HG03565 (cell line): ENCODE measurements around the gene ZNF8.
"Not testable (repeated sequence)": the region's sequence is repeated elsewhere in the genome, so short reads cannot be mapped to it uniquely, and the experiment has no call there.

ENCODE experiments used
- ATAC-seq: cut with Tn5 transposase; IDR thresholded peaks from one replicate; pipeline ENCODE4 v1.9.1; 2021; ENCODE audit warnings: mild to moderate bottlenecking, moderate library complexity; ENCODE audit not compliant: unreplicated experiment

ZNF8 gene

DNA sequence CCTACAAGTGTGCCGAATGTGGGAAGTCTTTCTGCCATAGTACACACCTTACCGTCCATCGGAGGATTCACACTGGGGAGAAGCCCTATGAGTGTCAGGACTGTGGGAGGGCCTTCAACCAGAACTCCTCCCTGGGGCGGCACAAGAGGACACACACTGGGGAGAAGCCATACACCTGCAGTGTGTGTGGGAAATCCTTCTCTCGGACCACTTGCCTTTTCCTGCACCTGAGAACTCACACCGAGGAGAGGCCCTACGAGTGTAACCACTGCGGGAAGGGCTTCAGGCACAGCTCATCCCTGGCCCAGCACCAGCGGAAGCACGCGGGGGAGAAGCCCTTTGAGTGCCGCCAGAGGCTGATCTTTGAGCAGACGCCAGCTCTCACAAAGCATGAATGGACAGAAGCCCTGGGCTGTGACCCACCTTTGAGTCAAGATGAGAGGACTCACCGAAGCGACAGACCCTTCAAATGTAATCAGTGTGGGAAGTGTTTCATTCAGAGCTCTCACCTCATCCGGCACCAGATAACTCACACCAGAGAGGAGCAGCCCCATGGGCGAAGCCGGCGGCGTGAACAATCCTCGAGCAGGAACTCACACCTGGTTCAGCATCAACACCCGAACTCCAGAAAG lies 16.1 kb downstream of the ZNF8 start:
- no peak for ATAC-seq

DNA sequence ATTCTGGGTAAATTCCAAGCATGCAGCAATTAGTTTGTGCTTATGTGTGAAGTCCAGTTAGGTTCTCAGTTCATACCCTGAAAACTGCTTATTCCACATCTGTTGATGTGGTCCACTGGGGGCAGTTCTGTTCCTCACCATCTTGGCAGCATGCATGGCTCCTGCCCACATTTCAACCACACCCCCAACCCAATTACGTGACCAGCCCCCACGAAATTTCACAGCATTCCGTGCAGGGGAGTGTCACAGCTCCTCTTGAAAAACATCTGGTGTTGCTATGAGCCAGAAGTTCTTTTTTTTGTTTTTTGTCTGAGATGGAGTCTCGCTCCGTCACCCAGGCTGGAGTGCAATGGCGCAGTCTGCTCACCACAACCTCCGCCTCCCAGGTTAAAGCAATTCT lies 17.3 kb downstream of the ZNF8 start:
- no peak for ATAC-seq

DNA sequence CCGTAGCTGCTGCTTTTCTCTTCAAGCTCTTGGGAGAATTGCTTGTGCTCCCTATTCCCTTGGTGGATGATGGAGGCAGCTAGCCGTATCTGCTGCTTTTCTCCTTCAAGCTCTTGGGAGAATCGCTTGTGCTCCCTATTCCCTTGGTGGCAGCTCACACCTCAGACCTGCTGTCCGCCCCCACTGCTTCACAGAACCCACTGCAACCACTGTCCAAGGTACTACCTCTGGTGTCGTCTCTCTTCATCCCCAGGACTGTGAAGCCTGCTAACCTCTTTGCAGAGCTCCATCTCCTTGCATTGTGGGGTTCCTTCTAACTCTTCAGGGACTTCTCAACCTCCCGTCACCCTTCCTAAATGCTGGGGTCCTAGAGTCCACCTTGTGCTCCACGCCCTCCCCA lies 21.9 kb downstream of the ZNF8 start:
- ATAC-seq, result no peak

DNA sequence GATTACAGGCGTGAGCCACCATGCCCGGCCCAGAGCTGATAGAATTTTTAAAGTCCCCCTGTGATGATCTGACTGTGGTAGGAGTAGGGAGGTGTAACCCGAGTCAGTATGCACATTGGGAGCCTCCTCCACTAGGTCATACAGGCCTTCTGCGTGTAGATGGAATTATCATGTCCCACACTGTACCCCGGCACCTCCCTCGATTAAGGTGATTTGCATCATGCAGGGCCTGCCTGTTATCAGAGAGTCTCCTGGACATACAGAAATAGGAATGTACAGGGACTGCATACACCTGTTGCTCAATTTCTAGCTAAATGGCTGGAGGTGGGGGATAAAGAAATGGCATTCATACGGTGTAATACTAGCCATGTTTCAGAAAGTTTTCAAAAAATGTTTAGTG lies 25.5 kb downstream of the ZNF8 start:
- ATAC-seq, result no peak

DNA sequence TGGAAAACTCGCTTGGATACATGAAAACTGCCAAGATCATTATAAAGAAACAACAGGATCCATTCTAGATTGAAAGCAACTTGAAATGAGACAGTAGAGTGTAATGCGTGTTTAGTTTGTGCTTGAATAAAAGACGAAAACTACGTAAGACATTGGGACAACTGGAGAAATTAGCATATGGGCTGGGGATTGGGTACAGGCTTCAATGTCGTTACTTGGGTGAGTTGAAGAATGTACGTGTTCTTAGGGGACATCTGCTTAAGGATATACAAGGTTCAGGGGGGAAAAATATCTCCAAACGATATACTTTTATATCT lies 26.0 kb downstream of the ZNF8 start:
- ATAC-seq, result no peak

DNA sequence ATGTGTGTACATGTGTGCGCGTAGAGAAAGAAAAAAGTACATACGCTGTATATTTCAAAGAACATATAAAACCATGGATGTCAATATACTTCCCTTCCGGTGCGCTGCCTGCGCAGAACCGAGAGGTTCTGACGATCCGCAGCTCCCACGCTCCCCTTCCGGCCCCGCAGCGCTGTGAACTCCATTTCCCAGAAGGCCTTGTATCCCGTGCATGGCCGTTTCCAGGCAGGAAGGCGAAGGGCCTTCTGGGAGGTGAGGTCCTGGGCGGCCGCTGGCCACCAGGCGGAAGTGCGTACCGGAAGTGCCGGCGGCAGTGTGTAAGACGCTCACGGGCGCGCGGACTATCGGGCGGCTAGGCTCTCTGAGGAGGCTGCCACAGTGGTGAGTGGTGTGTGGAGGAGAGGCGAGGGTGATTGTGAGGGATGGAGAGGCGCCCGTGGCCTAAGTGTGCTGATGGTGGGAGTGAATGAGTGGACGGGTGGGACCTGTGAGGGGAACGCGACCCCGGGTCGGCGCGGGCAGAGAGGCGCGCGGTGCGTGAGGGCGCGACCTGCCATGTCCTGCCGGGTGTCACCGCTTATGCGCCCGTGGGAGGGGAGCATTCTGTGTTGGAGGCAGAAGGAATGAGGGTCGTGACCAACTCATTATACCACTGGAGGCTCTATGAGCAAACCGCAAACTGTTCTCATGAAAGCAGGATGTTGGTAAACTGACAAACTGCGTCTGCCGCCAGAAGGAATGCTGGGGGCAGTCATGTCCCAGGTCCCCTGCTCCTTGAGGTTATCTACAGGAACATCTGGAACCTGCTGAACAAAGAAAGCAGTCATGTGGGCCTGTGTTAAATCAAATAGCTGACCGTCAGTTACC lies 26.5 kb downstream of the ZNF8 start, which contains the start of gene ERVK3-1:
TSS of gene ERVK3-1 (plus strand) at position 313 of the 867 bp plus-strand sequence. CDS start 6,792 bp downstream, outside the sequence.
- peak; percentile 96 for ATAC-seq

DNA sequence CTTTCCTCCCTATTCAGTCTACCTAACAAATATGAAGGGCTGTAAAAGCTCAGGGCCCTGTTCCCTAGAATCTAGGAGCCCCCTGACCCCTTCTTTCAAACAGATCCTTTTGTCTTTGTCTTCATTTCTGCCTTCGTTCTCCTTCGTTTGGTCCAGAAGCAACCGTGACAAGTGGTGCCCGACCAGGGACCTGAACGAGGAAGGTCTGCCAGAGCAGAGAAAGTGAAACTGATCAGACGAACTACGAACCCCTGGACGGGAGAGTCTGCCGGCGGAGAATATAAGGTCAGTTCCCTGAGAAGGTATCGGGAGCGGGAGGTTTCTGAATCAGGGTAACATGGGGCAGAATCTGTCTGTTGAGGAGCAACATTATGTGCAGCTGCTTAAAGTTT lies 27.2 kb downstream of the ZNF8 start:
- ATAC-seq, result no peak

DNA sequence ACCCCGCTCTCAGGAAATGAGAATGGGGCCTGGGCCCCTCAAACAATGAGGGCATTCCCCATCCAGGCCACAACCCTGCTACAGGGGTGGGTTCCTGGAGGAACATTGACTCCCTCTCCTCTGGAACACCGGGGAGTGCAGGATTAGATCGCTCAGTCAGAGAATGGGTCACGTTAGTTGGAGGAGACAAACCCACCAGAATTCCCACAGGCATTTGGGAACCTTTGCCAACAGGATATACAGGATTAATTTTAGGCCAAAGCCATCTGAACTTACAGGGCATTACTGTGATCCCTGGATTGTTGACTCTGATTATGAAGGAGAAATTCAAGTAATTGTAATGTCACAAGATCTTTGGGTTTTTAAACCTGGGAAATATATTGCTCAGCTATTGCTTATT lies 29.0 kb downstream of the ZNF8 start:
- ATAC-seq, result no peak

DNA sequence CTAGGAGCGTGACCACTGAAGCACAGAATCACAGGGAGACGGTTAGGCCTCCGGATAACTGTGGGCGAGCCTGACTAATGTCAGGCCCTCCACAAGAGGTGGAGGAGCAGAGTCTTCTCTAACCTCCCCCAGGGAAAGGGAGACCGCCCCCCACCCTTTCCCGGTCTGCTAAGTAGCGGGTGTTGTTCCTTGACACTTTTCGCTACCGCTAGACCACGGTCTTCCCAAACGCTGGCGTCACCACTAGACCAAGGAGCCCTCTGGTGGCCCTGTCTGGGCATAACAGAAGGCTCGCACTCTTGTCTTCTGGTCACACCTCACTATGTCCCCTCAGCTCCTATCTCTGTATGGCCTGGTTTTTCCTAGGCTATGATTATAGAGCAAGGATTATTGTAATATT lies 31.9 kb downstream of the ZNF8 start:
- ATAC-seq, result not testable (repeated sequence)

DNA sequence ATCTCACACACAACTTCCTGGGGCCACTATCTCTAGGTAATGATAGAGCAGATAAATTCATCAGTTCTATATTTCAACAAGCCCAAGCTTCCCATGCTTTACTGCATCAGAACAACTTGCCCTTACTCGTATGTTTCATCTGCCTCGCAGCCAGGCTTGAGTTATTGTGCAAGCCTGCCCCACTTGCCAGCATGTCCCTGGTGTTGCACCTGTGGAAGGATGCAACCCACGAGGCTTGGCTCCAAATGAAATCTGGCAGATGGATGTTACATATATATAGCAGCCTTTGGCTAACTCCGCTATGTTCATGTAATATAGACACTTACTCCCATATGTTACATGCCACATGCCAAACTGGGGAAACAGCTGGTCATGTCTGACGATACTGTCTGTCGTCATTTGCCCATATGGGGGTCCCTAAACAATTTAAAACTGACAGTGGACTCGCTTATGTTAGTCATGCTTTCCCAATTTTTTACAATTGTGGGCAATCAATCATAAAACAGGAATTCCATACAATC lies 32.6 kb downstream of the ZNF8 start:
- ATAC-seq, result no peak

DNA sequence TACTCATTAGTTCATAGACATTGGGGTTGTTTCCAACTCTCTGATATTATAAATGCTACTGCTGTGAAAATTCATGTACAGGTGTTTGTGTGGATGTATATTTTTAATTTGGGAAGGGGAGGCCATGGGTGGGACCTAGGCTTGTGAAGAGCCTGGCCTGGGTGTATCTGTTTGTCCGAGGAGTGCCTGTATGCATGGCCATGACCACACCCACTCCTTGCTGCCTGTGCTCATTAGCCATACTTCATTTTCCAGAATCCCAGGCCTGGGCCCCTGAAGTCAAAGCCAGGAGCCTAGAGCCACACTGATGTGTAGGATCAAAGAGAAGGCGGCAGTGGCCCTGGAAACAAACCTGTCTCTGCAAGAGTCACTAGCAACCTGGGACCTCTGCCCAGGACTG lies 36.8 kb downstream of the ZNF8 start:
- no peak for ATAC-seq

DNA sequence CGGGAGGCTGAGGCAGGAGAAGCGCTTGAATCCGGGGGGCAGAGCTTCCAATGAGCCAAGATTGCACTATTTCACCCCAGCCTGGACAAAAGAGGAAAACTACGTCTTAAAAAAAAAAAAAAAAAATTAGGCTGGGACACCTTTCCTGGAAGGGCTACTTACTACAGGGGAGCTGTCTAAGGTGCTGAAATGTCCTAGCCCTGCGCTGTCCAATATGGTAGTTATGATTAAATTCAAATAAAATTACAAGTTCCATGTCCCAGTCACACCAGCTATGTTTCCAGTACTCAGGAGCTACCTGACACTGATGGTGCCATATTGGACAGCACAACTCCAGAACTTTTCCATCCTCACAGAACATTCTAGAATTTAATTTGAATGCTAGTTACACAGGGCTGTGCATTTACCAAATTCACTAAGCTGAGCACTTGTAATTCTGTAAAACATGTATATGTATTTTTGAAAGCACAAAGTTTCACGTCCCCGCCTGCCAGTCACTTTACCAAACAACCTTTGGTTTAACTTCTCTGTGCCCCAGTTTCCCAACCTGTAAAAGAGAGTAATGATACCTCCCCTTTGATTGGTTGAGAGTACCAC lies 38.8 kb downstream of the ZNF8 start:
- ATAC-seq, result no peak

DNA sequence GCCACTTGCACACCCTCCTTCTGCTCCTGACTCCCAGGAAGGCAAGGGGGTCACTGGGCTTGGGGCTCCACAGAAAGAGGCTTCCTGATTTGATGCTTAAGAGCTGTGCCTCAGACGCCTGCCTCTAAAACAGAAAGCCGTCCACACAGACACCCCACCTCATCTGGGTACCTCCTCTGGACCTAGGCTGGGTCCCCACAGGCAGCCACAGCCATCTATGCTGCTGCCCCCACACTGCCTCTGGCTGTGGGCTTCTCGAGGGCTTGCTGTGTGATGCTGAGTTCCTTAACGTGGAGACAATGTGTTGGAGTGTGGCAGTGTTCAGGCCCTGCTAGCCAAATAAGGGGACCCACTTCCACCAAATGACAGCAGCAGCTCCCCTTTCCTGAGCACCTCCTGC lies 39.5 kb downstream of the ZNF8 start:
- no peak for ATAC-seq

DNA sequence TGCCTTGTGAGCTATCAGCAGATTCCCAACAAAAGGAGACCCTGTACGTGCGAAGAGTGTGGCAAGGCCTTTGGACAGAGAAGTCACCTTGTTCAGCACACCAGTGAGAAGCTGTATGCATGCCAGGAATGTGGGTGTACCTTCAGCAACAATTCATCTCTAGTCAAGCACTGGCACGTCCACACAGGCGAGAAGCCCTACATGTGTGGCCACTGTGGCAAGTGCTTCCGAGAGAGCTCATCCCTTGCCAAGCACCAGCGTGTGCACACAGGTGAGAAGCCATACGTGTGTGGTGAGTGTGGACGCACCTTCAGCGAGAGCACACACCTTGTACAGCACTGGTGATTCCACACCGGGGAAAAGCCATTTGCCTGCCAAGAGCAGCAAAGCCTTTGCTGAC lies 40.5 kb downstream of the ZNF8 start:
- no peak for ATAC-seq

DNA sequence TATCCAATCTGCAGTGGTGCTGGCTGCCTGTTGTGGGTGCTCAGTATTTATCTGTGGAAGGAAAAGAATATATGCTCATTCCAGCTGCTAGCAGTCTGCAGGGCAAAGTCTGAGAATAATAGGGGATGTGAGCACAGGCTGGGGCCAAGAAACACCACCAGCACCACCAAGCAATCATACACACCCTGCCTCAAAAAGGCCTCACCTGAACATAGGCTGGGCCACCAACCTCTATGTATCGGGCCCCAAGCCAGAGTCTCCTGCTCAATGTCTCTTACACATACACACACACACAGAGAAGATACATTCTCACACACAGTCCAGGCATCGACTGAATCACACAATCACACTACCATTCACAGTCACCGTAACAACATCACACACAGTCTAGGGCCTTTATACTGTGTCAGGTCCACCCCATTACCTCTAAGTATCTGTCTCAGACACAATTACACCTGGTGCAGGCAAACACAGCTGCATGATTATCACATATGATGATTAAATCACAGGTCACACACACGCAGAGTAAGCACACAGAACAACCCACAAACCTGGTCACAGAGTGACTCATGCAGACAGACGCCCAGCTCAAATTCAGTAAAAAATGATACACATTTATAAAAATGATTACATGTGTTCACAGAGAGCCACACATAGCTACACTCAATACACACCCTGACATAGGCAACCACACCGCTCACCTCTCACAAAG lies 46.7 kb downstream of the ZNF8 start:
- no peak for ATAC-seq

DNA sequence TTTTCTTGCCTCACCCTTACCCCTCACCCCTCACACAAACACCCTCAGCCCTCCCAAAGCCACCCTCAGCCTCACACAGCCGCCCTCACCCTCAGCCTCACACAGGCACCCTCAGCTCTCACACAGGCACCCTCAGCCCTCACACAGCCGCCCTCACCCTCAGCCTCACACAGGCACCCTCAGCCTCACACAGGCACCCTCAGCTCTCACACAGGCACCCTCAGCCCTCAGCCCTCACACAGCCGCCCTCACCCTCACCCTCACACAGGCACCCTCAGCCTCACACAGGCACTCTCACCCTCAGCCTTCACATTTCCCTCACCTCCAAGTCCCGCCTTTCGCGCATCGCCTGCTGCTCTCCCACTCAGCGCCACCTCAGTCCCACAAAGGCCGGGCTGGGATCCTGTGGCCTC lies 47.8 kb downstream of the ZNF8 start:
- no peak for ATAC-seq

DNA sequence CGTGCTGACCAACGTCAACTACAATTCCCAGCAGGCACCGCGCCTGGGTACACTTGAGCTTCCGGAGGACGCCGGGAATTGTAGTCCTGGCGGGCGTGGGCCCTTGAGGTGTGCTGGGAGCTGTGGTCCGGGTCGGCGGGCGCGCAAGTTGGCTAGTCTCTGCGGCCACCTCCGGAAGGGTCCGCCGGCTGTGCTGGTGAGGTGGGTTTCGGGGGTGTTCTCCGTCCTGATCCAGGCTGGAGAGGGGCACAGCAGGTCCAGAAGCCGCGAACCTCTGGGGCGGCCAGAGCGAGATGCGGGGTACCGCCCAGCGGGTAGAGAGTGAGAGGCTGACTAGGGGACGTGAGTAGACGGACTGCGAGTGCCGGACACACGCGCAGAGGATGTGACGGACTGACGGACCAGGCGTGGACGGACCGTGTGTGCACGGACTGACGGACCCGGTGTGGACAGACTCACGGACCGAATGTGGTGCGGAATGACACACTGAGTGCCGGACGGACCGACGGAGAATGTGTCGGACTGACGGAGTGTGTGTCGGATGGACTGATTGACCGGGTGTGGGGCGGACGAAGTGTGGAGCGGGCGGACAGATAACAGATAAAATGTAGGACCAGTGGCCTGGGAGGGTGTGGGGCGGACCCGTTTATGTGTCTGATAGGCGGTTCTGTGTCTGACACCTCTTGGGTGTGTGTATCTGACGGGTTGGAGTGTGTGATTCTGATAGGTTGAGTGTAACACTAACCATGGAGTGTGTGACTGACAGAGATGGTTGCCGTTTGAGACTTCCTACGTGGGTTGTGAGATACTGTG lies 48.4 kb downstream of the ZNF8 start, which contains the start of gene ZSCAN22:
TSS of gene ZSCAN22 (plus strand) at position 81 of the 813 bp plus-strand sequence. CDS start 7,809 bp downstream, outside the sequence.
- ATAC-seq, result peak; percentile 77

DNA sequence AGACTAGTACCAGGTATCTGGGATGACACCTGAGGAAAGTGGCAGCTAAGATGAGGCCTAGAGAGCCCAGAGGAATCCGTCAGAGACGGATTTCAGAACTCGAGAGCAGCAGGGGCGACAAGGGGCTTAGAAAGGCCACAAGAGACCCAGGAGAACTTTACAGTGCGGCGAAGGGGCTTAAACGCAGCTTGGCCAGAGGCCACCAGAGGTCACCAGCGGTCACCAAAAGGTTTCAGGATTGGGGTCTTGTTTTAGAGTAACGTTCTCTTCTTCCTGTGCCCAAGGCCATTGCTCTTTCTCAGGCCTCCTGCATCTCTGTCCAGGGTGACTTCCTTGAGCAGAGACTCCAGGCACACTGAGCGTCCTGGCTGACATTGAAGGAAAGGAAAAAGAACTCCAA lies 50.2 kb downstream of the ZNF8 start:
- ATAC-seq, result no peak

DNA sequence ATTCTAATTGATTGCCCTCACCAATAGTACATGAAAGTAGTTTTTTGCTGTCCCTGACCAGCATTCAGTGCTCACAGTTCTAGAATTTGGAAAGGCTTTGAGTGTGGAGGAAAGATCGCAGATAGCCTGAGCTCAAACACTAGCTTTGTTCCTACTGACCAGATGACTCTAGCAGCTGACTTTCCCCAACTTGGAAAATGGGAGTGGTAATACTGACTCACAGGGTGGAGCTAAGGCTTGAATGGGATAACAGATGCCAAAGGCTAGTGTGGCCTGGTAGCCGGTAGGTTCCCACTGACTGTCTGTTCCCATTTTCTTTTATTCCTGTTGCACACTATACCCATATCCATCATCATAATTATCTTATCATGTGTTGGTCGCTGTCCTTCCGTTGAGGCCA lies 51.7 kb downstream of the ZNF8 start:
- no peak for ATAC-seq

DNA sequence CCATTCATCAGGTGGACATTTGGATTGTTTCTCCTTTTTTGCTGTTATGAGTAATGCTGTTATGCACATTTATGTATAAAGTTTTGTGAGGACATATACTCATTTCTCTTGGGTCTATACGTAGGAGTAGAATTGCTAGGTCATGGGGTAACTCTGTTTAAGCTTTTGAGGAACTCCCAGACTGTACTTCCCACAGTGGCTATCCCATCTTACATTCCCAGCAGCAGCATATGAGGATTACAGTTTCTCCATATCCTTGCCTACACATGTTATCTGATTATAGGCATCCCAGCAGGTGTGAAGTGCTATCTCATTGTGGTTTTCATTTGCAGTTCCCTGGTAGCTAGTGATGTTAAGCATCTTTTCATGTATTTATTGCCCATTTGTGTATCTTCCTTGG lies 53.9 kb downstream of the ZNF8 start:
- no peak for ATAC-seq
